ENCODE data around the gene HSD11B1.

Gene HSD11B1

GRCh38 chr1:209705033-209705598 lies 470 bp downstream of the HSD11B1 start:
- no peak for TF ChIP-seq CTCF (IDR thresholded peaks at IDR 0.05)
- intact Hi-C loops (cut with DNase I; ENCODE audit: low total_unique reads): no loop called here

GRCh38 chr1:209706622-209707021 lies 2.0 kb downstream of the HSD11B1 start:
- Histone ChIP-seq H3K27me3 (peaks cover 0 to 4% of the 10 kb centered on the region in 2 donors), H3K4me3 (no peak overlapping the region), H3K27ac (no peak overlapping the region), H3K9me3 (no peaks in the 10 kb centered on the region), H3K4me1 (no peaks in the 10 kb centered on the region), H3K36me3 (no peaks in the 10 kb centered on the region)
- intact Hi-C loops (cut with DNase I; ENCODE audit: low total_unique reads): no loop called here
- no peak for DNase-seq
- no peak for TF ChIP-seq CTCF (IDR thresholded peaks at IDR 0.05)

More at GRCh38 chr1:209705033-209705598, 470 bp downstream of the HSD11B1 start:
- DNase-seq: no peak
- H3K27me3 ChIP-seq: peaks cover 0 to 4% of the 10 kb centered on the region in 2 donors
- H3K36me3 ChIP-seq: no peaks in the 10 kb centered on the region
- no peaks in the 10 kb centered on the region for H3K9me3 ChIP-seq
- no peak overlapping the region for H3K27ac ChIP-seq
- no peak overlapping the region for H3K4me3 ChIP-seq
- H3K4me1 ChIP-seq: no peaks in the 10 kb centered on the region

GRCh38 chr1:209707308-209707707 lies 2.7 kb downstream of the HSD11B1 start:
- intact Hi-C loops (cut with DNase I; ENCODE audit: low total_unique reads): no loop called here
- Histone ChIP-seq H3K36me3 (no peaks in the 10 kb centered on the region), H3K4me3 (no peak overlapping the region)

GRCh38 chr1:209708297-209708696 lies 3.7 kb downstream of the HSD11B1 start:
- H3K9me3 ChIP-seq: no peaks in the 10 kb centered on the region
- DNase-seq: no peak
- H3K4me1 ChIP-seq: no peaks in the 10 kb centered on the region
- intact Hi-C loops (cut with DNase I; ENCODE audit: low total_unique reads): no loop called here
- H3K4me3 ChIP-seq: no peak overlapping the region
- H3K36me3 ChIP-seq: no peaks in the 10 kb centered on the region
- no peak for TF ChIP-seq CTCF (IDR thresholded peaks at IDR 0.05)
- H3K27ac ChIP-seq: no peak overlapping the region
- peaks cover 0 to 4% of the 10 kb centered on the region in 2 donors for H3K27me3 ChIP-seq

More at GRCh38 chr1:209707308-209707707, 2.7 kb downstream of the HSD11B1 start:
- Histone ChIP-seq H3K9me3 (no peaks in the 10 kb centered on the region), H3K27ac (no peak overlapping the region), H3K4me1 (no peaks in the 10 kb centered on the region), H3K27me3 (peaks cover 0 to 4% of the 10 kb centered on the region in 2 donors)
- no peak for DNase-seq
- no peak for TF ChIP-seq CTCF (IDR thresholded peaks at IDR 0.05)

GRCh38 chr1:209710093-209710492 lies 5.4 kb downstream of the HSD11B1 start:
- Histone ChIP-seq H3K4me1 (no peaks in the 10 kb centered on the region), H3K9me3 (no peaks in the 10 kb centered on the region), H3K27ac (no peak overlapping the region), H3K27me3 (peaks cover 0 to 4% of the 10 kb centered on the region in 2 donors), H3K4me3 (no peak overlapping the region), H3K36me3 (no peaks in the 10 kb centered on the region)
- no peak for TF ChIP-seq CTCF (IDR thresholded peaks at IDR 0.05)
- DNase-seq: no peak
- intact Hi-C loops (cut with DNase I; ENCODE audit: low total_unique reads): no loop called here

GRCh38 chr1:209710847-209711246 lies 6.2 kb downstream of the HSD11B1 start:
- DNase-seq: no peak
- Histone ChIP-seq H3K36me3 (no peaks in the 10 kb centered on the region), H3K9me3 (no peaks in the 10 kb centered on the region), H3K4me3 (no peak overlapping the region), H3K4me1 (no peaks in the 10 kb centered on the region), H3K27me3 (peaks cover 0 to 4% of the 10 kb centered on the region in 2 donors), H3K27ac (no peak overlapping the region)
- intact Hi-C loops (cut with DNase I; ENCODE audit: low total_unique reads): no loop called here
- TF ChIP-seq CTCF (IDR thresholded peaks at IDR 0.05): no peak

All from tibial artery (tissue), 4 donors.